ENCODE measurements around the gene SEC31A. TPM values are rescaled to one million over a fixed set of nuclear protein-coding genes. Genes with fewer than 3 reads are reported as not detected.

The SEC31A gene
- total RNA-seq, 4 donors from 2014 or later = 95.2 to 112 (median 105) TPM

GRCh38 chr4:82906469-82906868 is 15.5 kb upstream of the SEC31A start:
- H3K27ac ChIP-seq = no peak overlapping the region
- H3K9me3 ChIP-seq = no peaks in the 10 kb centered on the region
- H3K36me3 ChIP-seq = peaks cover 0 to 25% of the 10 kb centered on the region in 2 donors
- DNase-seq (no peak), ATAC-seq (no peak)
- H3K4me1 ChIP-seq = peaks cover 9% of the 10 kb centered on the region in 2 donors
- in situ Hi-C loops (cut with MboI; ENCODE audit: low sequenced_read_pairs in 4 of 4) (loop anchor here in 3 of 4 donors (10.0 to 25.0 kb wide), 2 partner anchors 98 to 356 kb away; no protein-coding TSS in a partner anchor), intact Hi-C loops (cut with DNase I; ENCODE audit: low total_unique reads) (no loop called here)
- no peak overlapping the region for H3K4me3 ChIP-seq
- TF ChIP-seq POLR2A (IDR thresholded peaks at IDR 0.05) (no peak), CTCF (IDR thresholded peaks at IDR 0.05 in 4 of 5, conservative IDR thresholded peaks at IDR 0.05 in 1 of 5) (no peak)
- no peaks in the 10 kb centered on the region for H3K27me3 ChIP-seq

GRCh38 chr4:82905205-82905604 is 14.3 kb upstream of the SEC31A start:
- Histone ChIP-seq H3K4me3 (no peak overlapping the region), H3K36me3 (peaks cover 0 to 25% of the 10 kb centered on the region in 2 donors), H3K9me3 (no peaks in the 10 kb centered on the region), H3K4me1 (peaks cover 9 to 10% of the 10 kb centered on the region in 2 donors), H3K27me3 (no peaks in the 10 kb centered on the region), H3K27ac (no peak overlapping the region)
- DNase-seq (no peak), ATAC-seq (no peak)
- intact Hi-C loops (cut with DNase I; ENCODE audit: low total_unique reads) (no loop called here), in situ Hi-C loops (cut with MboI; ENCODE audit: low sequenced_read_pairs in 4 of 4) (loop anchor here in 3 of 4 donors (10.0 to 25.0 kb wide), 2 partner anchors 100 to 357 kb away; no protein-coding TSS in a partner anchor)
- TF ChIP-seq POLR2A (IDR thresholded peaks at IDR 0.05) (no peak), CTCF (IDR thresholded peaks at IDR 0.05 in 4 of 5, conservative IDR thresholded peaks at IDR 0.05 in 1 of 5) (no peak)

GRCh38 chr4:82903737-82904136 is 12.8 kb upstream of the SEC31A start:
- no peaks in the 10 kb centered on the region for H3K9me3 ChIP-seq
- peaks cover 0 to 25% of the 10 kb centered on the region in 2 donors for H3K36me3 ChIP-seq
- TF ChIP-seq CTCF (IDR thresholded peaks at IDR 0.05 in 4 of 5, conservative IDR thresholded peaks at IDR 0.05 in 1 of 5) (no peak), POLR2A (IDR thresholded peaks at IDR 0.05) (no peak)
- intact Hi-C loops (cut with DNase I; ENCODE audit: low total_unique reads) (no loop called here), in situ Hi-C loops (cut with MboI; ENCODE audit: low sequenced_read_pairs in 4 of 4) (loop anchor here in 3 of 4 donors (10.0 to 25.0 kb wide), 2 partner anchors 101 to 359 kb away; no protein-coding TSS in a partner anchor)
- no peak for DNase-seq
- ATAC-seq = no peak
- H3K27me3 ChIP-seq = no peaks in the 10 kb centered on the region
- H3K4me3 ChIP-seq = no peak overlapping the region
- H3K4me1 ChIP-seq = peaks cover 17 to 19% of the 10 kb centered on the region in 2 donors
- no peak overlapping the region for H3K27ac ChIP-seq

GRCh38 chr4:82901183-82901718 is 10.3 kb upstream of the SEC31A start:
- Histone ChIP-seq H3K27ac (peak overlapping the region; percentile 94 to 98 (median 96)), H3K4me3 (peak overlapping the region; percentile 65 to 92 (median 82)), H3K27me3 (no peaks in the 10 kb centered on the region), H3K9me3 (no peaks in the 10 kb centered on the region), H3K4me1 (peaks cover 32 to 34% of the 10 kb centered on the region in 2 donors), H3K36me3 (peaks cover 0 to 20% of the 10 kb centered on the region in 2 donors)
- DNase-seq (no peak), ATAC-seq (peak; percentile 42 to 55)
- no peak for TF ChIP-seq POLR2A (IDR thresholded peaks at IDR 0.05)
- no peak for TF ChIP-seq CTCF (IDR thresholded peaks at IDR 0.05 in 4 of 5, conservative IDR thresholded peaks at IDR 0.05 in 1 of 5)
- intact Hi-C loops (cut with DNase I; ENCODE audit: low total_unique reads) = loop anchor here (1.0 to 2.0 kb wide), 3 partner anchors 109 to 471 kb away; partner anchors contain the start of genes COQ2, ENOPH1, HNRNPDL and LIN54
- in situ Hi-C loops (cut with MboI; ENCODE audit: low sequenced_read_pairs in 4 of 4) = loop anchor here in 3 of 4 donors (10.0 to 25.0 kb wide), 2 partner anchors 104 to 361 kb away; no protein-coding TSS in a partner anchor
